IPS-18a (cell line): ENCODE measurements around the gene TAF5L.
"Not testable (repeated sequence)": the region's sequence is repeated elsewhere in the genome, so short reads cannot be mapped to it uniquely, and the experiment has no call there.

Source experiments
- H3K27ac ChIP-seq: one replicate; pipeline ENCODE4 v1.5.1; 2013; ENCODE audit warnings: low read length
- H3K27me3 ChIP-seq: one replicate; pipeline ENCODE4 v1.6.1; 2013; ENCODE audit warnings: mild to moderate bottlenecking, low read length; ENCODE audit not compliant: control insufficient read depth, insufficient read depth
- H3K36me3 ChIP-seq: one replicate; pipeline ENCODE4 v1.6.1; 2013; ENCODE audit warnings: low read depth, low read length; ENCODE audit not compliant: control insufficient read depth
- H3K4me1 ChIP-seq: one replicate; pipeline ENCODE4 v1.6.1; 2013; ENCODE audit warnings: low read depth, low read length; ENCODE audit not compliant: control insufficient read depth
- H3K4me3 ChIP-seq: one replicate; pipeline ENCODE4 v1.5.1; 2013; ENCODE audit warnings: low read length
- H3K9ac ChIP-seq: one replicate; pipeline ENCODE4 v1.6.1; 2013; ENCODE audit warnings: mild to moderate bottlenecking, low read length, moderate library complexity
- H3K9me3 ChIP-seq: one replicate; pipeline ENCODE4 v1.6.1; 2013; ENCODE audit warnings: low read depth, low read length; ENCODE audit not compliant: control insufficient read depth

TAF5L gene

GRCh38 chr1:229560124-229560523, 65.8 kb downstream of the TAF5L start:
- not testable (repeated sequence) for H3K4me1 ChIP-seq, H3K4me3 ChIP-seq, H3K9me3 ChIP-seq, H3K27ac ChIP-seq, H3K9ac ChIP-seq, H3K36me3 ChIP-seq
- peaks cover 10% of the 10 kb centered on the region for H3K27me3 ChIP-seq

GRCh38 chr1:229559336-229559801, 66.6 kb downstream of the TAF5L start:
- Histone ChIP-seq H3K27me3 (peaks cover 10% of the 10 kb centered on the region), H3K4me3 (peak overlapping the region; percentile 83)
- not testable (repeated sequence) for H3K36me3 ChIP-seq, H3K9ac ChIP-seq, H3K4me1 ChIP-seq, H3K27ac ChIP-seq, H3K9me3 ChIP-seq

DNA sequence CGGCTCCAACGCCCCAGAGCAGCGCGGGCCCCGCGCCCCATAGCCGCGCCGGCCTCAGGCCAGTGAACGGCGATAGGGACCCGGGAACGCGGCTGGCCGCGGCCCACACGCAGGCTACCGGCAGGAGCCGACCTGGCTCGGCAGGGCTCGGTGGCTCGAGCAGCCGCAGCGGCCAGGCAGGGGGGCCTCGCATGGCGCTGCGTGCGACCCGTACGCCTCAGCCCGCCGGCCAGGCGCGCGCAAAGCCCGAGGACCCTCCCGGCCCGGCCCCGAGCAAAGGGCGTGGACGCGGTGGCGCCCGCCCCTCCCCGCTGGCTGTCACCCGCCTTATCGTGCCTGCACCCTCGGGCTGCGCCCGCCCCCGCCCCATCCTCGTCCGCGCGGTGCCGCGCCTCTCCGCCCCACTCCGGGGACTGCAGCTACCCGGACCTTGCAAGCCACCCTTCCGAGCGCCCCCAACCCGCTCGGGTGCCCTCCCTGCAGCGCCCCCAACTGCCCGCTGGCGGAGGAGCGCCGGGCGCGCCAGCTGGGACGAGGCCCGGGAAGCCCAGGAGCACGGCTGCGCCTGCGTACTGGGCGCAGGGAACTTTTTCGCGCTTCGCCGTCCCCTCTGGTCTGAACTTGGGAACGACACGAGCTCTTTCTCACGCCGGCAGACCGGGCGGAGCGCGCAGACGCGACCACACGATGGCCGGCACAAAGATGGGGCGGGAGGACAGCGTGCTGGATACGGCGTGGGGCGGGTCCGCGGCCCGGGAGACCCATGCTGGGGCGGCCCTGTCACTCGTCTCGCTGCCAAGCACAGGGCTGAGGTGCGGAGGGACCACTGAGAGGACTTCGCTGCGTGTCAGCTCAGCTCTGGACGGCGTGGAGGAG, 67.2 kb downstream of the TAF5L start, which contains the start of gene ABCB10:
ABCB10 (minus strand) TSS at position 248 of the 876 bp plus-strand sequence; CDS start at position 193, 55 bp downstream.
- H3K9me3 ChIP-seq, result no peaks in the 10 kb centered on the region
- H3K27me3 ChIP-seq, result peaks cover 10% of the 10 kb centered on the region
- H3K4me3 ChIP-seq, result peak within 1 kb of the TSS; percentile 83
- H3K27ac ChIP-seq, result no peak within 1 kb of the TSS
- H3K9ac ChIP-seq, result peak within 1 kb of the TSS; percentile 25
- H3K36me3 ChIP-seq, result no peaks in the 10 kb centered on the region
- H3K4me1 ChIP-seq, result peaks cover 5% of the 10 kb centered on the region

GRCh38 chr1:229557913-229558414, 68.0 kb downstream of the TAF5L start:
- Histone ChIP-seq H3K27me3 (peaks cover 10% of the 10 kb centered on the region), H3K27ac (no peak overlapping the region)

DNA sequence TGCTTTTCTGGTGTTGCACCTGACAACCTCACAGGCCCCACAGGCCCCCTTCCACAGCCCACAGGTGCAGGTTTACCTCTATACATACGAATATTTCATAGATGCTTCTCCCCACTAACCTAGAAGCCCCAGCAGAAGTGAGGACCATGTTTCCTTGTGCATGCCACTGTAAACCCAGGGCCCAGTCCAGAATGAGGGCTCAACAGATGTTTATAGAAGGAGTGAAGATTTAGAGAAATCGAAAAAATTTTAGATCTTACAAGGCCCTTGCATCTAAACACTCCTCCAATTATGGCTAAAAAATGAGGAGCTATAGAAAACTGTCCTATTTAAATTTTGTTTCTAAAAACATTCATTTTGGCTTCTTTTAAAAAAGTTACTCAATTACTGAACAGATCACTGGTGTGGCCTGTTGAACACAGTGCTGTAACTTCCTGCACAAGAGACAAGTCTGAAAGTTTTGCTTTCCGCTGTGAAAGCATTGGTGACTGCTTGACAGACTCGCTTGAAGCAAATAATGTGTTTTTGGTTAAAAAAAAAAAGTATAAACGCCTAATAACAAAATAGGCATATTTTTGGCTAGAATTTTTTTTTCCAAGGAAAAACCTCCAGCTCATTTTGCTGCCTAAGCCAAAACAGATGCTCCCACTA, 68.6 kb downstream of the TAF5L start:
- Histone ChIP-seq H3K9me3 (no peaks in the 10 kb centered on the region), H3K27me3 (peaks cover 10% of the 10 kb centered on the region), H3K4me3 (peak overlapping the region; percentile 83), H3K4me1 (no peaks in the 10 kb centered on the region), H3K27ac (no peak overlapping the region), H3K9ac (peak overlapping the region; percentile 25), H3K36me3 (no peaks in the 10 kb centered on the region)

More at GRCh38 chr1:229557913-229558414, 68.0 kb downstream of the TAF5L start:
- Histone ChIP-seq H3K4me3 (peak overlapping the region; percentile 83), H3K9me3 (no peaks in the 10 kb centered on the region), H3K9ac (peak overlapping the region; percentile 25), H3K36me3 (no peaks in the 10 kb centered on the region), H3K4me1 (no peaks in the 10 kb centered on the region)

DNA sequence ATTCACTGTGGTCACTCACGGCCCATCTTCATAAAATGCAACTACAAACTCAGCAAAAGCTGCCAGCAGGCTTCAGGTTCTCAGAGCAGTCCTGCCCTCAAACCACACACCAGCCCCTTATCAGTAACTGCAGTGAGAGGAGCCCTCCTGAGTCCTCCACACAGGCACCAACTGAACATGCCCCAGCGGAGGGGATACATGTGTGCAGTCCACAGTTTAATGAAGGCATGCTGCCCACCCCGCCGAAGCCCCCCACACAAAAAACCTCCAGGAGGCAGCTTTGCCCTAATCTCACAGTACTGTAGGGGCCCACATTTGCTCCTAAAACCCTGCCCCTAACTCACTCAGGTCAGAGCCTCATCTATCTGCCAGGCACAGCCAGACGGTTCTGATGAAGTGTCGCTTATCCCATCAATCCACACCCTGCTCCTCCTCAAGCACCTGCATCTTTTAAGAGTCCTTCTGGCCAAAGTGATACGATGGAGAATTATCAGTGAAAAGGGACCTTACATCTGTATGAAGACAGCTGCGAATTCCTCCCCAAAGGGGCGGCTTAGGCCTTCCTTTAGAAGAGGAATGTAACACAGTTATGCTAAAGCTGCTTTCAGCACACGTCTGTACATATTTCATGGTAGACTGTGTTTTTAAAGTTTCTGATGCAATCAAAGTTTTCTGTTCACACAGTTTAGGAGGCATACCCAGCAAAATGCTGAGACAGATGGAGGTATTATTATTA, 70.9 kb downstream of the TAF5L start:
- no peaks in the 10 kb centered on the region for H3K36me3 ChIP-seq
- peaks cover 10% of the 10 kb centered on the region for H3K27me3 ChIP-seq
- H3K27ac ChIP-seq, result no peak overlapping the region
- no peak overlapping the region for H3K4me3 ChIP-seq
- no peak overlapping the region for H3K9ac ChIP-seq
- H3K9me3 ChIP-seq, result no peaks in the 10 kb centered on the region
- H3K4me1 ChIP-seq, result no peaks in the 10 kb centered on the region

- no peaks in the 10 kb centered on the region for H3K4me1 ChIP-seq
- no peak overlapping the region for H3K4me3 ChIP-seq
- H3K36me3 ChIP-seq, result no peaks in the 10 kb centered on the region
- peaks cover 10% of the 10 kb centered on the region for H3K27me3 ChIP-seq
- no peaks in the 10 kb centered on the region for H3K9me3 ChIP-seq
- no peak overlapping the region for H3K27ac ChIP-seq
- H3K9ac ChIP-seq, result no peak overlapping the region
Observed at GRCh38 chr1:229553621-229554130, 72.2 kb downstream of the TAF5L start.

DNA sequence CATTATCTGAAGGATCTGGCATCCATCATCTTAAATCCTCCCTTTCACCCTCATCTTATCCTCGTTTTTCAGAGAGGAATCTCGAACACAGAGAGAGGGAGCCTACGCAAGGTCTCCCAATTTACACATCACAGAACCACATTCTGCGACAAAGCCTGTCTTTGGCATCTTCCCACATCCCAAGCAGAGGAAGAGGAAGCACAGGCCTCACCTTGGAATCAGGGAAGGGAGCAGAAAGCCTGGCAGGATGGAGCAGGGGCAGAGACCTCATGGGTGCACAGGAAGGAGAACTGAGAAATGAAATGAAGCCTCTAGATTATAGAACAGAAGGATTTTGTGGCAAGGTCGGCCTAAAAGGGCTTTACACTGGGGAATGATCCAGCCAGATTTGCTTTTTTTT, 73.2 kb downstream of the TAF5L start:
- peaks cover 10% of the 10 kb centered on the region for H3K27me3 ChIP-seq
- H3K27ac ChIP-seq, result no peak overlapping the region
- no peaks in the 10 kb centered on the region for H3K4me1 ChIP-seq
- no peak overlapping the region for H3K4me3 ChIP-seq
- no peaks in the 10 kb centered on the region for H3K9me3 ChIP-seq
- no peak overlapping the region for H3K9ac ChIP-seq
- no peaks in the 10 kb centered on the region for H3K36me3 ChIP-seq

DNA sequence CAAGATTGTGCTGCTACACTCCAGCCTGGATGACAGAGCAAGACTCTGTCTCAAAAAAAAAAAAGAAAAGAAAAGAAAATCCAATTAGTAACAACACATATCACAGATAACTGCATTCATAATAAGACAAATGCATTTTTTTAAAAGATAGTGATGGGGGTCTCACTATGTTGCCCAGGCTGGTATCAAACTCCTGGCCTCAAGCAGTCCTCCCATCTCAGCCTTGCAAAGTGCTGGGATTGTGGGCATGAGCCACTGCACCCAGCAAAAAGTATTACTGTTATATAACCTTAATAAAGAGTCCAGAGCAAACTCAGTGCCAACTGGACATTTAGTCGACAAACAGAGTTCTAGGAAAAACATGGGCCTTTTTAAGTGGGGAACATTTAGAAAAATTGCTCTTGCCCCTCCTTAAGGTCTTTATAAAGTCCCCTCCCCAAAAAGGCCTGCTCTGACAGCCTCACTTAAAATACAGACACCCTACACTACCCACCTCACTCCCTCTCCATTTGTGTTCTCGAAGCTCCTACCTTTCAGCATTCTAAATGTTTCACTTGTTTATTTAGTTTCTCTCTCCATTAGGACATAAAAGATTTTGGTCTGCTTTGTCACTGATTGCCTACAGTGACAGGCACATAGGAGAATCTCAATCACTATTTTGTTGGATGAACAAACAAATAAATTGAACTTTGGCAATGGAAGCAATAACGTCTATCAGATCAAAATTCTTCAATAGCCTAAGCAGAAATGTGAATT, 74.9 kb downstream of the TAF5L start:
- Histone ChIP-seq H3K27me3 (no peaks in the 10 kb centered on the region), H3K9ac (no peak overlapping the region), H3K27ac (no peak overlapping the region), H3K36me3 (no peaks in the 10 kb centered on the region), H3K4me3 (no peak overlapping the region), H3K4me1 (no peaks in the 10 kb centered on the region), H3K9me3 (no peaks in the 10 kb centered on the region)

DNA sequence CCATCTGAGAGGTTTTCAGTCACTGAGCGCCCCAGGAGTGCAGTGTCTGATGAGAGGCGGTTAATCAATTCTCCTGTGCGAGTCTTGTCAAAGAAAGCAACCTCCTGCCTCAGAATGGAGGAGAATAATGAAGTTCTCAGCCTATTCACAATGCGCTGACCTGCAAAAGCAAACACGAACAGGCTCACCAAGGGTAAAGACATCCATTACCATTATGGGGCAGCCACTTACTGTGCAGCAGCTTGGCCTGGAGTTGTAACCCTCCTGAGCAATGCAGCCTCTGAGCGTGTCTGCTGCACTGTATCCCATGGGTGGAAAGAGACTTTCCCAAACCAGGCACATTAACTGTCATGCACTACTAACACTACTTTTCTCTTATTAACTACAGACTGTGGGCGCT, 78.4 kb downstream of the TAF5L start:
- Histone ChIP-seq H3K4me1 (no peaks in the 10 kb centered on the region), H3K4me3 (no peak overlapping the region), H3K27ac (no peak overlapping the region), H3K9ac (no peak overlapping the region), H3K36me3 (no peaks in the 10 kb centered on the region), H3K9me3 (no peaks in the 10 kb centered on the region), H3K27me3 (no peaks in the 10 kb centered on the region)
